Stimulated activated CD8-positive, alpha-beta memory T cell treated with anti-CD3 and anti-CD28 coated beads, Interleukin-7, amount 100 ng/mL, for 24 hours (primary cell): ENCODE measurements around the gene MACROH2A2.
"Not testable (repeated sequence)": the region's sequence is repeated elsewhere in the genome, so short reads cannot be mapped to it uniquely, and the experiment has no call there.

Experiments
- DNase-seq: peaks from one replicate; pipeline ENCODE4 v3.0.0-alpha.2; 2020; ENCODE audit warnings: low read depth

MACROH2A2 gene

GRCh38 chr10:70067586-70067985 lies 14.9 kb downstream of the MACROH2A2 start:
- no peak for DNase-seq

GRCh38 chr10:70068925-70069324 lies 16.3 kb downstream of the MACROH2A2 start:
- DNase-seq: no peak

- DNase-seq: no peak
These were observed 16.7 kb downstream of the MACROH2A2 start for GRCh38 chr10:70069346-70069745.

GRCh38 chr10:70070834-70071233 lies 18.2 kb downstream of the MACROH2A2 start:
- DNase-seq: no peak

GRCh38 chr10:70074165-70074564 lies 21.5 kb downstream of the MACROH2A2 start:
- no peak for DNase-seq

GRCh38 chr10:70074971-70075370 lies 22.3 kb downstream of the MACROH2A2 start:
- DNase-seq: no peak

GRCh38 chr10:70078329-70078728 lies 25.7 kb downstream of the MACROH2A2 start:
- DNase-seq: no peak

- DNase-seq: no peak
These were observed 26.3 kb downstream of the MACROH2A2 start for GRCh38 chr10:70078937-70079336.

GRCh38 chr10:70080789-70081188 lies 28.1 kb downstream of the MACROH2A2 start:
- DNase-seq: not testable (repeated sequence)

DNA sequence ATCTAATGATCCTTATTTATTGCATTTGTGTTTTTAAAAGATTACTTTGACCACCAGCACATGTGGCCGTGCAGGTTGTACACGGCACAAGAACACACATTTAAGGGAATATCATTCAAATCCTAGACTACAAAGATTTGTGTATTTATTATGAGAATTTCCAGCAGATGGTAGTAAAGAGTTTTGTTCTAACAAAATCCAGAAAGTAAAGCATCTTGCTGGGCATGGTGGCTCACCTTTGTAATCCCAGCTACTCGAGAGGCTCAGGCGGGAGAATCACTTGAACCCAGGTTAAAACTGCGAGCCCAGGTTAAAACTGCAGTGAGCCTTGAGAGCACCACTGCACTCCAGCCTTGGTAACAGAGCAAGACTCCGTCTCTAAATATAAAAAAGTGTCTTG lies 31.5 kb downstream of the MACROH2A2 start:
- DNase-seq: no peak

DNA sequence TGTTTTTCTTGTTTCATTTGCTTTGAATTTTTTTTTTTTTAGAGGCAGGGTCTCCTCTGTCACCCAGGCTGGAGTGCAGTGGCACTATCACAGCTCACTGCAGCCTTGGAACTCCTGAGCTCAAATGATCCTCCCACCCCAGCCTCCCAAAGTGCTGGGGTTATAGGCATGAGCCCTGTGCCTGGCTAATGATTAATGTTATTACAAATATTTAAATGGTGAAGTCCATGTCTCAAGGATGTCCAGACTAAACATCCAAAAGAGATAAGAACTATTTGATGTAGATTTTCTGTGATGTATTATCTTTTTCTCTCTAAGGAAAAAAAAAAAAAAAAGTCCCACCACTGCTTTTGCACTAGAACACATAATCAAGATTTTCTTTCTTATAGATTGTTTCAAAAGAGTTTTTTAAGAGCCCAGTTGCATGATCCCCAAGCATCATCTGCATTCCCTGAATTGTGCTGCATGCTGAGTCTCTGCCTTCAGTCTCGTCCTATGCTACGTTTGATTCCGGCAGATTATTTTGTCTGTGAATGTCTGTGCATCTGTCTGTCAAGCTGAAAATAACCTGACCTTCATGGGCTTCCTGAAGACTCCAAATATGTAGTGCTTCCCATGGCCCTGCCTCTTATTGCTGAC lies 33.4 kb downstream of the MACROH2A2 start:
- DNase-seq: no peak

- no peak for DNase-seq
These were observed 35.1 kb downstream of the MACROH2A2 start for GRCh38 chr10:70087616-70088307.

- no peak for DNase-seq
These were observed 35.7 kb downstream of the MACROH2A2 start for GRCh38 chr10:70088308-70088698.

GRCh38 chr10:70090013-70090412 lies 37.4 kb downstream of the MACROH2A2 start:
- DNase-seq: no peak

GRCh38 chr10:70090951-70091350 lies 38.3 kb downstream of the MACROH2A2 start:
- DNase-seq: no peak

DNA sequence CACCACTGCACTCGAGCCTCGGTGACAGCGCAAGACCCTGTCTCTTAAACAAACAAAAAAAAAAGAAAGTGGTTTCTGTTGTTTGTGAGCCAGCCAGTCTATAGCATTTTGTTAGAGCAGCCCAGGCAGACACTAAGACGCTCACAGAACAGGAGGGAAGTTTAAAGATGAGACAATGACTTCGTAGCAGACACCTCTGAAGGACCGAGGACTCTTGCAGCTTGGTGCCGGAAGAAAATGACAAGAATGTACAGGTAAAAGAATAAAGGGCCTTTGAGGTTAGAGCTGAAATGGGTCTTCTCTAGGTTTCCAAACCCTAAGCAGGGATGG lies 39.7 kb downstream of the MACROH2A2 start:
- DNase-seq: no peak

- DNase-seq: no peak
These were observed 40.8 kb downstream of the MACROH2A2 start for GRCh38 chr10:70093335-70093944.

DNA sequence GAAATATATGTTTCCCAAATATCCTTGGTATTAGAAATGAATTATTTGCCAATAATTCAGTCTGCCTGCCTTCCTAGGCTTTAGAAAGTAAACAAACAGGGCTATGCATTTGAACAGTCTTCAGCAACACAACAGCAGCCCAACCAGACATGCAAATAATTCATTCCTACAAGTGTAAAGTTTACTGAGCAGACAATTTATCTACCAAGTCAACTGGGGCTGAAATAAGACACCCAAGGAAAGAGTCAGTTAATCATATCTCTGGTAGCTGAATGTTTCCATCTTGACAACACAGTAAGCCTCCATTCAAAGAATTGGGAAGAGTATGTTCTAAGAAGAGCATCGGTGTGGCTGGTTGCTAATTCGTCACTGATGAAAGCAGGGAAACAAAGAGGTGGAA lies 41.6 kb downstream of the MACROH2A2 start:
- no peak for DNase-seq

GRCh38 chr10:70096016-70096704 lies 43.5 kb downstream of the MACROH2A2 start:
- DNase-seq: no peak

- DNase-seq: no peak
These were observed 44.2 kb downstream of the MACROH2A2 start for GRCh38 chr10:70096705-70097420.

- DNase-seq: no peak
These were observed 44.8 kb downstream of the MACROH2A2 start for GRCh38 chr10:70097459-70097858.

DNA sequence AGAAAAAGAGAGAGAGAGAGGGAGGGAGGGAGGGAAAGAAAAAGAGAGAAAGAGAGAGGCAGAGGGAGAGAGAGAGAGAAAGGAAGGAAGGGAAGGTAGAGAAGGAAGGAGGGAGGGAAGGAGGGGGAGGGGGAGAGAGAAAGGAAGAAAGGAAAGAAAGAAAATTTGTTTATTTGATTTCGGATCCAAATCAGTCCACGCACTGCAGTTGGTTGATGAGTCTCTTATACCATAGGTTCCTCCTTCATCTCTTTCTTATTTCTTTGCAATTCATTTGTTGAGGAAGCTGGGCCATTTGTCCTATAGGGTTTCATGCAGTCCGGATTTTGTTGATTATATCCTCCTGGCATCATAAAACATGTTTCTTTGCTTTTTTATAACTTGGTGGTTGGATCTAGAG lies 45.6 kb downstream of the MACROH2A2 start:
- no peak for DNase-seq
